Glomerular endothelial cell (primary cell): Measurements from ENCODE around the gene GPBAR1. TPM values are rescaled to one million over a fixed set of nuclear protein-coding genes. Genes with fewer than 3 reads are reported as not detected.
"Not testable (repeated sequence)": the region's sequence is repeated elsewhere in the genome, so short reads cannot be mapped to it uniquely, and the experiment has no call there.

Experiments
- DNase-seq: peaks from one replicate; pipeline ENCODE4 v3.0.0-alpha.2; 2011; ENCODE audit warnings: low read depth, low spot score; ENCODE audit errors: extremely low read depth
- total RNA-seq: library from RNA; depleted of rRNA; stranded (reverse); fragments of >200 nt; gene quantifications from 2 replicates; pipeline ENCODE4 v1.2.3, GENCODE V29; 2015

The GPBAR1 gene
- total RNA-seq, 1 donor from 2014 or later: 0.35 TPM

- no peak for DNase-seq
Observed at GRCh38 chr2:218266316-218266979, 5.6 kb downstream of the GPBAR1 start.

GRCh38 chr2:218267259-218267658 is 6.4 kb downstream of the GPBAR1 start:
- DNase-seq: no peak

DNA sequence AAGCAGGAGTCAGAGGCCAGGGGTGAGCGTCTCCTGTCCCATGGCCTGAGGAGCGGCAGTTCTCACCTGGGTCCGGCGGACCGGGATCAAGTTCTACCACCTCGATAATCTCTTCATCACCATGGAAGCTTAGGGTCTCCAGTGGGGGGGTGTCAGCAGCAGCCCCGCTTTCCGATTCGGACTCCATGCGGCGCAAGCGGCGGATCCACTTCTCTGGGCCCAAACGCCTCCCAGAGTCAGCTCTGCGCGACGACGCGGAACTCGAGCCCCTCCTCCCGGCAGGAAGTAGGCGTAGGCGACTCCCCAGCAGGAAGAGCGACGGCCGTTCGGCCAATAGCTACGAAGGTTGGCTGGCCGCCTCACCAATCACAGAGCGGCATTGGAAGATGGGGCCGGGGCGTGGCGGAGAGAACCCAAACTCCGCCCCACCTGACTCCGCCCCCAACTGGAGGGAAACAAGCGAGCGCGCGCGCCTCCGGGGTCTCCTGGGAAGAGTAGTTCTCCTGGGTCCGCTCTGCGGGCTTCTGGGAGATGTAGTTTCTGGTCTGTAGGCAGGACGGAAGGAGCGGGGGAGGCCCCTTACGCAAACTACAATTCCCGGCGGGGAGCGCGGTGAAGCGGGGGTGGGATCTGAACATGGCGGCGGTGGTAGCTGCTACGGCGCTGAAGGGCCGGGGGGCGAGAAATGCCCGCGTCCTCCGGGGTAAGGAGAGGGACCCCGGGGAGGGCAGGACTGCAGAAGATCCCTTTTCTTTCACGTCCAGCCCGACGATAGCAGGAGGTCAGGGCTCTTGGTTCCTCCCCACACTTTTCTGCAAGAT is 9.3 kb downstream of the GPBAR1 start, which contains the start of the genes AAMP and PNKD:
Gene AAMP, minus strand, starts transcription at position 238 of the 821 bp plus-strand sequence. Its CDS starts 51 bp downstream, at position 187.
Gene PNKD, plus strand, starts transcription at position 620 of the 821 bp plus-strand sequence. Its CDS starts 17 bp downstream, at position 637.
- DNase-seq: peak; percentile 89

- DNase-seq: no peak
Observed at GRCh38 chr2:218270721-218271486, 10.1 kb downstream of the GPBAR1 start.

- DNase-seq: no peak
Observed at GRCh38 chr2:218271487-218271797, 10.6 kb downstream of the GPBAR1 start.

DNA sequence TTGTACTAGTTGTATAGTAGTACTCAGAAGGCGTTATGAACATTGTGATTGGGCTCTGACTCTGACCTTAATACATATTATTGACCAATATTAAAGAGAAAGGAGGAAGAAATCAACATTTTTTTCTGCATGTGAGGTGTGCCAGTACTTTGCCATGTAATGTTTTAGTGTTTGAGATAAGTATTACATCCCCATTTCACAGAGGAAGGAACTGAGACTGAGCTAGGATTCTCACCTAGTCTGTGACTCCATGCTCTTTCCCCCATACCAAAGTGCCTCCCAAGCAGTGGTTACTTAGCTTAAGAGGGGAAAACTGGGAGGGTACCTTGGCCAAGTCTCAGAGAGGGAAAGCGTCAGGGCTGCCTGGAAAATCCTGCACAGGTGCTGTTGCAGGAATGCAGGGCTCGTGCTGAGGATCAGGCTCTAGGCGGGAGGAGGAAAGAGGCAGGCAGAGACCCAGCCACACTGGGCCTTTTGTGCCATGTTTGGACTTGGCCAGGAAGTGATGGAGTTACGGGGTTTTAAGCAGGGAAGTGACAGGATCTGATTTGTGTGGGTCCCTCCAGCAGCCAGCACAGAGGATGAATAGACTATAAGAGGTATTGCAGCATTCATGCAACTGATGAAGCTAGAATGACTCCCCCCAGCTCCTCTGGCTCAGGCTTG is 11.2 kb downstream of the GPBAR1 start:
- DNase-seq: no peak

DNA sequence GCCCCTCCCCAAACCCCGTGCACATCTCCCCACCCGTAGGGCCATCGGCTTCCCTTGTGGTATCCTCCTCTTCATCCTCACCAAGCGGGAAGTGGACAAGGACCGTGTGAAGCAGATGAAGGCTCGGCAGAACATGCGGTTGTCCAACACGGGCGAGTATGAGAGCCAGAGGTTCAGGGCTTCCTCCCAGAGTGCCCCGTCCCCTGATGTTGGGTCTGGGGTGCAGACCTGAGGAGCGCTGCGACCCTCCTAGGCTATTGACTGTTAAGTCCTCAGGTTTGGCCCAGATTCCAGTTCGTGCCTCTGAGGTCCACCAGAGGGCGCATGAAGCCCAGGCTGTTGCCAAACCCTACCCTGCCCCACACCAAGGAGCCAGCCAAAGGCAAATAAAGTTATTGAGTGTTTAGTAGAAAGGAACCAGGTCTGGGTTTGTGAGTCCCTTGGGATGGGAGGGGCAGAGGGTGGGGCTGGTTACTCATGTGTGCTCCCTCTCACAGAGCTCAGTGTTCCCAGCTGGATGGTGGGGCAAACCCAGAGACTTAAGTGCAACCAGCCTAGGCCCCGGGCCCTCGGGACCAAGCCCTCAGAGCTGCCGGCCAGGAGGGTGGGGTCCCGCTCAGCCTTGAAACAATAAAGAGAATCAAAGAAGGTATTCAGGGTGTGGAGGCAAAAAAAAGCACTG is 11.9 kb downstream of the GPBAR1 start:
- no peak for DNase-seq

DNA sequence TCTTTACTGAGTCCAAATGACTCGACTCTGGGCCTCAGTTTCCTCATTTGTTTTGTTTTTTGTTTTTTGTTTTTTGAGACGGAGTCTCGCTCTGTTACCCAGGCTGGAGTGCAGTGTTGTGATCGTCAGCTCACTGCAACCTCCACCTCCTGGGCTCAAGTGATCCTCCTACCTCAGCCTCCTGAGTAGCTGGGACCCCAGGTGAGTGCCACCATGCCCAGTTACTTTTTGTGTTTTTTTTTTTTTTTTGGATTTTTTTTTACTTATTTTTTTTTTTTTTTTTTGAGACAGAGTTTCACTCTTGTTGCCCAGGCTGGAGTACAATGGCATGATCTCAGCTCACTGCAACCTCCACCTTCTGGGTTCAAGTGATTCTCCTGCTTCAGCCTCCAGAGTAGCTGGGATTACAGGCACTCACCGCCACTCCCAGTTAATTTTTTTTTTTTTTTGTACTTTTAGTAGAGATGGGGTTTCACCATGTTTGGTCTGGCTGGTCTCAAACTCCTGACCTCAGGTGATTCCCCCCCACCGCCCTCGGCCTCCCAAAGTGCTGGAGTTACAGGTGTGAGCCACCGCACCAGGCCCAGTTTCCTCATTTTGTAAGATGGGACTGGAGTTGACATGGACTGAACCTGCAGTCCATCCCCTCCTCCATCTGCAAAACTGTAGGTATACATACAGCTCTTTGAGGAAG is 12.5 kb downstream of the GPBAR1 start:
- DNase-seq: not testable (repeated sequence)

DNA sequence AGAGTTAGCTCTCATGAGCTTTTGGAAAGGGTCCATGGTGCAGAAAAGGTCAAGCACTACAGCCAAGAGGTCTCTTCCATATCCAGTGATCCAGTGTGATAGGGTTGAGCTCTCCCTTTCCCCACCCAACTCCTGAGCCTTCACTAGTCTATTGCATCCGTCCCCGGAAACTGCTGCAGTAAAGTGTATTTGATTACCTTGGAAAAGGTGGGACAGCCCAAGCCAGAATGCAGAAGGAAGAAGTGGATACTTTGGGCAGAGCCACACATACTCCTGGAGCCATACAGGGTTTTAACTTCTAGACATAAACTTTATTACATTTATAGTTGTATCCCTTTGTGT is 13.1 kb downstream of the GPBAR1 start:
- DNase-seq: no peak

GRCh38 chr2:218274586-218274985 is 13.8 kb downstream of the GPBAR1 start:
- no peak for DNase-seq

GRCh38 chr2:218275371-218276072 is 14.7 kb downstream of the GPBAR1 start:
- no peak for DNase-seq

DNA sequence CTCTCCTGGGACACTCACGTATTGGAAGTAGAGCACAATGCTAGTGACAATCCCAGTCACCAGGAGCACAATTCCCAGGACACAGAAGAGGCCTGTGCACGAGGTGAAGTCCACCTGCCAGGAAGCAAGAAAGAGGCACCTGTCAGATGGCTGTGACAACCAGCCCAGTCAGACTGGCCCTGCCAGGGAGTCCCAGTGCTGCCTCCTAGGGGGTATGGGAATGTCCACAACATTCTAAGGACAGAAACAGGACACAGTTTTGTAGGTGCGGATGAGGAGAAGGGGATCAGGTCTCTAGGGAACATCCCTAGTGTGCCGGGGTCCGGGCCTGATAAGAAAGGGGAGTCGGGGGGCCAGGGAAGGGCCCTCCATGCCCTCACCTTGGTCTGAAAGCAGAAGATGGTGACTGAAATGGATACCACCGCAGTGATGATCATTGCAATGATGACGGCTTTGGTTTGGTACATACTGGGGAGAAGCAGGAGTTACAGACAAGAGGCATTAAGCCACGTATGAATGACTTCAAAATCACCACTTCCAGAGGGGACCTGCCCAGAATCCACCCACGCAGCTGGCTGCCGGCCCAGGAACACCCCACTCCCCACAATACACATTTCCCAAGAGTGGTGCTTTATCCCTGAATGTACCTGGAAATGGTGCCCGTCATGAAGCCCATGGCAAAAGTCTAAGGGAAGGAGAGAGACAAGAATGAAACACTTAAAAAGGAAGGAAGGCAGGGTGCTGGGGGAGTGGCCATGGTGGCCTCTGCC is 16.4 kb downstream of the GPBAR1 start:
- DNase-seq: no peak

- no peak for DNase-seq
Observed at GRCh38 chr2:218277921-218278320, 17.1 kb downstream of the GPBAR1 start.

GRCh38 chr2:218278531-218279360 is 17.9 kb downstream of the GPBAR1 start:
- no peak for DNase-seq

DNA sequence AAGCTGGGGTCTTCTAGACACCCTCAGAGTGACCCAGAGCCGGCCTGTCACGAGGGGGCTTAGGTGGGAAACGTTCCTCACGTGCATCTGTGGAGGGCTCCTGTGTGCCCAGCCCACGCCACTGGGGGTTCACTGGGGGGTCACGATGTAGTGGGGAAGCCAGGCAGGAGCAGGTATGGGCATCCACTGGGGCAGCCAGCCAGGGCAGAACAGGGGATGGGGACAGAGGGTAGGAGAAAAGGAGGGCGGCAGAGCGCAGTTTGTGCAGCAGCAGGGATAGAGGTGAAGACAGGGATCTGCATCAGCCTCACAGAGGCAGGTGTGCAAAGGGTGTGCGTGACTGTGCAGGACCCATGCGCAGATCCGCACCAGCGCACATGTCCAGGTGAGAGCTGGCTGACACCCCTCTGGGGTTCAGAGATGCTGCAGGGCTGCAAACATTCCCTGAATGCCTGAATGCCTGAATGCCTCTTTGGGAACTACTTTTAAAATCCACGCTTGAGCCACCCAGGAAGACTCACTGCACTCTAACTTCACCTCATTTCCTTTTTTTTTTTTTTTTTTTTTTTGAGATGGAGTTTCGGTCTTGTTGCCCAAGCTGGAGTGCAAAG is 19.6 kb downstream of the GPBAR1 start:
- DNase-seq: no peak

GRCh38 chr2:218281449-218281848 is 20.6 kb downstream of the GPBAR1 start:
- no peak for DNase-seq
